Endothelial cell of umbilical vein (primary cell): Measurements from ENCODE around the gene FYB1.
"Not testable (repeated sequence)": the region's sequence is repeated elsewhere in the genome, so short reads cannot be mapped to it uniquely, and the experiment has no call there.

ENCODE experiments used
- CTCF ChIP-seq, 2 donors: IDR thresholded peaks; 1 replicate in 1 of 2; 2 replicates in 1 of 2; pipeline ENCODE4 v1.5.1; 2011; ENCODE audit warnings: low read length in 2 of 2, mild to moderate bottlenecking in 2 of 2, moderate library complexity in 2 of 2, control low read depth in 1 of 2, inconsistent platforms in 1 of 2, low read depth in 1 of 2; ENCODE audit not compliant: insufficient read depth in 1 of 2; ENCODE audit errors: extremely low read depth in 1 of 2
- EZH2 ChIP-seq: IDR thresholded peaks from 2 replicates; pipeline ENCODE4 v1.6.1; 2012; ENCODE audit warnings: borderline replicate concordance, low read depth, mild to moderate bottlenecking, moderate library complexity, low read length, inconsistent platforms; ENCODE audit not compliant: severe bottlenecking
- POLR2A ChIP-seq: IDR thresholded peaks from 2 replicates; pipeline ENCODE4 v1.6.1; 2012; ENCODE audit warnings: low read depth, mild to moderate bottlenecking, control low read depth, low read length
- POLR2AphosphoS5 ChIP-seq: IDR thresholded peaks from 2 replicates; pipeline ENCODE4 v1.6.1; 2012; ENCODE audit warnings: low read depth, mild to moderate bottlenecking, control low read depth, low read length, moderate library complexity; ENCODE audit not compliant: insufficient read depth

GRCh38 chr5:39179561-39179960 lies 39.8 kb downstream of the FYB1 start:
- TF ChIP-seq POLR2AphosphoS5; POLR2A; CTCF (IDR thresholded peaks at IDR 0.05; ENCODE audit: extremely low read depth in 1 of 2, insufficient read depth in 1 of 2, low read depth in 1 of 2, low read length in 2 of 2); EZH2: not testable (repeated sequence)
